ENCODE data around the gene ARHGEF37.
"Not testable (repeated sequence)": the region's sequence is repeated elsewhere in the genome, so short reads cannot be mapped to it uniquely, and the experiment has no call there.

The ARHGEF37 gene

GRCh38 chr5:149564542-149565140 is 16.7 kb upstream of the ARHGEF37 start:
- DNase-seq (ENCODE audit: insufficient read length, low spot score), result not testable (repeated sequence)
- peak; percentile 83 for TF ChIP-seq CTCF (IDR thresholded peaks at IDR 0.05; ENCODE audit: insufficient read depth, missing control alignments)
- peak; percentile 90 for FAIRE-seq

GRCh38 chr5:149567226-149567625 is 14.1 kb upstream of the ARHGEF37 start:
- DNase-seq (ENCODE audit: insufficient read length, low spot score), result no peak
- no peak for TF ChIP-seq CTCF (IDR thresholded peaks at IDR 0.05; ENCODE audit: insufficient read depth, missing control alignments)
- FAIRE-seq, result no peak

- DNase-seq (ENCODE audit: insufficient read length, low spot score), result no peak
- no peak for TF ChIP-seq CTCF (IDR thresholded peaks at IDR 0.05; ENCODE audit: insufficient read depth, missing control alignments)
- FAIRE-seq, result no peak
Measured at GRCh38 chr5:149572170-149572569, 9.1 kb upstream of the ARHGEF37 start.

GRCh38 chr5:149572576-149573231 is 8.6 kb upstream of the ARHGEF37 start:
- no peak for TF ChIP-seq CTCF (IDR thresholded peaks at IDR 0.05; ENCODE audit: insufficient read depth, missing control alignments)
- DNase-seq (ENCODE audit: insufficient read length, low spot score) (no peak), FAIRE-seq (no peak)

- no peak for FAIRE-seq
- no peak for TF ChIP-seq CTCF (IDR thresholded peaks at IDR 0.05; ENCODE audit: insufficient read depth, missing control alignments)
Measured at GRCh38 chr5:149575131-149575530, 6.2 kb upstream of the ARHGEF37 start.

GRCh38 chr5:149576021-149576420 is 5.3 kb upstream of the ARHGEF37 start:
- no peak for FAIRE-seq
- TF ChIP-seq CTCF (IDR thresholded peaks at IDR 0.05; ENCODE audit: insufficient read depth, missing control alignments), result no peak
- no peak for DNase-seq (ENCODE audit: insufficient read length, low spot score)

More at GRCh38 chr5:149575131-149575530, 6.2 kb upstream of the ARHGEF37 start:
- DNase-seq (ENCODE audit: insufficient read length, low spot score), result no peak

- no peak for TF ChIP-seq CTCF (IDR thresholded peaks at IDR 0.05; ENCODE audit: insufficient read depth, missing control alignments)
- no peak for FAIRE-seq
- DNase-seq (ENCODE audit: insufficient read length, low spot score), result no peak
Measured at GRCh38 chr5:149578896-149579295, 2.4 kb upstream of the ARHGEF37 start.
